ENCODE results near the gene SLC16A5.

GRCh38 chr17:75135452-75135851, 47.7 kb downstream of the SLC16A5 start:
- TF ChIP-seq POLR2A (IDR thresholded peaks at IDR 0.05) (no peak), POLR2AphosphoS5 (IDR thresholded peaks at IDR 0.05) (no peak)
- TF ChIP-seq, protein P1, sequence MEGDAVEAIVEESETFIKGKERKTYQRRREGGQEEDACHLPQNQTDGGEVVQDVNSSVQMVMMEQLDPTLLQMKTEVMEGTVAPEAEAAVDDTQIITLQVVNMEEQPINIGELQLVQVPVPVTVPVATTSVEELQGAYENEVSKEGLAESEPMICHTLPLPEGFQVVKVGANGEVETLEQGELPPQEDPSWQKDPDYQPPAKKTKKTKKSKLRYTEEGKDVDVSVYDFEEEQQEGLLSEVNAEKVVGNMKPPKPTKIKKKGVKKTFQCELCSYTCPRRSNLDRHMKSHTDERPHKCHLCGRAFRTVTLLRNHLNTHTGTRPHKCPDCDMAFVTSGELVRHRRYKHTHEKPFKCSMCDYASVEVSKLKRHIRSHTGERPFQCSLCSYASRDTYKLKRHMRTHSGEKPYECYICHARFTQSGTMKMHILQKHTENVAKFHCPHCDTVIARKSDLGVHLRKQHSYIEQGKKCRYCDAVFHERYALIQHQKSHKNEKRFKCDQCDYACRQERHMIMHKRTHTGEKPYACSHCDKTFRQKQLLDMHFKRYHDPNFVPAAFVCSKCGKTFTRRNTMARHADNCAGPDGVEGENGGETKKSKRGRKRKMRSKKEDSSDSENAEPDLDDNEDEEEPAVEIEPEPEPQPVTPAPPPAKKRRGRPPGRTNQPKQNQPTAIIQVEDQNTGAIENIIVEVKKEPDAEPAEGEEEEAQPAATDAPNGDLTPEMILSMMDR (IDR thresholded peaks at IDR 0.05), result no peak
